Activated CD4-positive, alpha-beta T cell treated with anti-CD3 and anti-CD28 coated beads, Interleukin-2, amount 50 U/mL, for 16 hours (primary cell): Measurements from ENCODE around the gene FSTL4.

Experiments used
- DNase-seq: peaks from one replicate; pipeline ENCODE4 v3.0.0-alpha.2; 2020

FSTL4 gene

GRCh38 chr5:133610489-133611356 lies 1.6 kb downstream of the FSTL4 start:
- peak; percentile 26 for DNase-seq

DNA sequence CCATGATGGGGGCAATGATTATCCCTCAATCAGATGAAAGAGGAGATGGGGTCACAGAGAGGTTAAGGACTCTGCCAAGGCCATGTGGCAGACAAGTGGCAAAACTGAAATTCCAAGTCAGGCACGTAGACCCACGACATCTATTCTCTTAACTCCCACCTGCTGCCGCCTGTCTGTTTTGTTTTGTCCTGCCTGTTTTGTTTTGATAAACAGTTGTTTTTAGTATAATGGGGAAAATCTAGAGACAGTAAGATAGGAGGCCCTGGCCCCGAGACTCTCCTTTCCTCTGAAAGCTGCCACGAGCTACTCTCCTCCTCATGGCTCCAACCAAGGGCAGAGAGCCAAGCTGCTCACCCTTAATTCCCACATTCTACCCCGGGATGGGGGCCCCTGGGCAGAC lies 4.9 kb downstream of the FSTL4 start:
- no peak for DNase-seq

- no peak for DNase-seq
These were observed 5.5 kb downstream of the FSTL4 start for GRCh38 chr5:133606835-133607234.

DNA sequence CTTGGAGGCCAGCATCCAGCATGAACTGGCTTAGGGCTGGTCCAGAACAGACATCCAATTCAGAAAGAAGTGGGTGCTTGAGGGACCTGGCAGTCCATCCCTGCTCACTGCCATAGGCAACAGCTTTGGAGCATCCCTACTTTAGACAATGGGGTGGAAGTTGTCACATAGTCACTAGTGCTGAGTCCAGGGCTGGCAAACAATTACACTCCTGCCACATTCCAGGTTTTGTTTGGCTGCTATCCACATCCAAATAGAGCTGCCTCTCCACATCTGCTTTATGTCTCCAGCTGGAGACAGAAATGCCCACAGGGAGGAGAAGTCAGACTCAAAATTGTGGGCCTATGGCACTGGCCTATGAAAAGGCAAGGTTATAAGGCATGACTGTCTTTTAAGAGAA lies 7.0 kb downstream of the FSTL4 start:
- no peak for DNase-seq

GRCh38 chr5:133603711-133604110 lies 8.6 kb downstream of the FSTL4 start:
- DNase-seq = no peak

DNA sequence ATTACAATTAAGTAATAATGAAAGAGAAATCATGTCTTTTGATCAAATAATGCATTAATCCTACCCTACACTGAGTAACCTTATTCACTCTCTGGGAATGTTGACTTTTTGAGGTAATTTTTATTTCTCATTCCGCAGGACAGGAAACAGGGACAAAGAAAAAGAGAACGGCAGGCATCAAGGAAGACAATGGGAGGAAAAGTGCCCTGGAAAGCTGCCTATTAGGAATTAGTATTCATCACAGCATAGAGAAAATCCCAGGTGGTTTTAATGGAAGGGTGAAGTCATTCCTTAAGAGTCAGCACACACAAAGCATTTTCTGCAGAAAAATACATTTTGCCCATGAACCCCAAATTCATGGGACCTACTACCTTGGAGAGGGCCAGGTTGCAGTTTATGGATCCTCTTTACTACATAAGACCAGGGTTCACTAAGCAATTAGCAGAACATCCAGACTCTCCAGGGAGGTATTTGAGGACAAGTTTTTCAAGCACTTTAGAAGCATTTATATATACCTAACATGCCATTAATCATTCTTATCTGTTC lies 9.4 kb downstream of the FSTL4 start:
- DNase-seq = no peak

DNA sequence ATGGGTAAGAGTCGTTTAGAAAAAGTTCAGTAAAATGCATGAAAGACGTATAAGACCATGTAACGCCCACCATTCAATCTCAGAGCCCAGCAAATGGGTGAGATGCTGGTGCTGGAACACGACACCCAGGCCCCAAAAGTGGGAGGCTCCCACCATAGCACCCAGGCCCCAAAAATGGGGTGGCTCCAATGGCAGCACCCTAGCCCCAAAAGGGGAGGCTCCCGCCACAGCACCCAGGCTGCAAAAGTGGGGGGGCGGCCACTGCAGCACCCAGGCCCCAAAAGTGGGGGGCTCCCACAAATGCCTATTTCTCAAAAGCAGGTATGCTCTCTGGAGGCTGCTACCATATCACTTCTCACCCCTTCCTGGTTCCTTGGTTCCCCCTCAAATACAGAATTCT lies 12.7 kb downstream of the FSTL4 start:
- DNase-seq = no peak

DNA sequence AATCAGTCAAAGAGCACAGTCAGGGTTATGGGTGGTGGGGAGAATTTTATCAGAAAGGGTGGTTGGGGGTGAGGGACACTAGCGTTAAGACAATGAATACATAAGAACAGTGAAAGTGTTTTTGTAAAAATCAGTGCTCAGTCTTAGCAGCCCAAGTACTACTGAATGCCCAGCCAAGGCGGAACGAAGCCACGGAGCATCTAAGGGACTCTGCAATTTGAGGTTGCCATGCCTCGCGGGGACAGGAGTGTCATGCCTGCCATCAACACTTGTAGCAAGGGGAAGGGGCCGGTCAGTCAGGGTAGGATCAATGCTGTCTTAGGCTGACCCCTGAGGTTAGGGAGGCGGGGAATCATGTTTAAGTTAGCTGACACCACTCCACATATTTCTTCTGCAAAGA lies 13.3 kb downstream of the FSTL4 start:
- no peak for DNase-seq

- no peak for DNase-seq
These were observed 16.3 kb downstream of the FSTL4 start for GRCh38 chr5:133596049-133596448.

DNA sequence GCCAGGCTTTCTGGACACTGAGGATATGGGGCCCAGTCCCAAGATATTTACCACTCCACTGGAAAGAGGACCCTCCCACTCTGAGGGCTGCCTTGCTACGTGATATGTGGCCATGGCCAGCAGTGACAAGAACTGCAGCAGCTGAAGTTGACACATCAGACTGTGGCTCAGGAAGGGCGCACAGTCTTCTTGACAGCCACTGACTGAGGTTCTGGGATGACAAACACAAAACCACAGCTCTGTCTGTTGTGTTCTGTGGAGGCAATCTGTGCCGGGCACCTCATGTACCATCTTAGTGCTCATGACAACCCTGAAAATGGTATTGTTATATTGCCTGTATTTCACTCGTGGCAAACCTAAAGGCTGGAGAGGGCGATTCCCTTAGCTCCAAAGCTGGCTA lies 16.9 kb downstream of the FSTL4 start:
- DNase-seq = no peak

- DNase-seq = no peak
These were observed 23.1 kb downstream of the FSTL4 start for GRCh38 chr5:133589286-133589685.

GRCh38 chr5:133582971-133583370 lies 29.4 kb downstream of the FSTL4 start:
- DNase-seq = no peak

- no peak for DNase-seq
These were observed 30.4 kb downstream of the FSTL4 start for GRCh38 chr5:133581918-133582317.

DNA sequence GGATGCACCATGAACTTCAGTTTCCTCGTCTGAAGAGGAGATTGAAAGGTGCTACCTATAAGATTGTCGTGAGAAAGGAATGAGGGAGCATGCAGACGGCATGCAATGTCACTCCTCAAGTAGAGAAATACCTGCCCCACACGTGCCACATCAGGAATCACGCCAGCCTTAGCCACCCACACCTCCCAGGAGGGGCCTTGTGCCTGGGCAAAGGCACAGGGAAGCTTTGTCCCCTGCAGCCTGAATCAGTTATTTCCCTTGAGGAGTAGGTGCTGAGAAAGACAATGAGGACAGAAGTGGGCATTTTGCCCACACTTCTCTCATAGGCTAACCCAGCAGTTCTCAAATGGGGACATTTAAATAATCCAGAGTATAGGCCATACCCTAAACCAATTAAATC lies 31.0 kb downstream of the FSTL4 start:
- DNase-seq = no peak

DNA sequence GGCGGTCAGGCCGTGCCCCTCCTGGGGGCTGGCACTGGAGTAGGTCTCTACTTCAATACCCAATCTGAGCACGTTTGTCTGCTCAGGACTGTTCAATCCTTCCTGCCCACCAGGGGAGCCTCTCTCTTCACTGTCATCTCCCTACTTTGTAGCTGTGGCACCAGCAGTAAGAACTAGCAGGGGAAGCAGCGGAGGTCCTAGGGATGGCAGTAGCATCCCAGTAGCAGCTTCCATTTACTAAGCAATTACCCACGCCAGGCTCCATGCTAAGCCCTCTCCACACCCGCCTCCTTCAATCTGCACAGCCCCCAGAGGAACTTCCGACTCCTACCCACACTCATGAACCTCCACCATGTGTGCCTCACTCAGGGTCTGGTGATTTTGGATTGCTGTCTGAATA lies 31.7 kb downstream of the FSTL4 start:
- no peak for DNase-seq

- DNase-seq = no peak
These were observed 32.6 kb downstream of the FSTL4 start for GRCh38 chr5:133579766-133580165.

- DNase-seq = no peak
These were observed 43.0 kb downstream of the FSTL4 start for GRCh38 chr5:133569347-133569746.

GRCh38 chr5:133565993-133566392 lies 46.3 kb downstream of the FSTL4 start:
- DNase-seq = no peak

DNA sequence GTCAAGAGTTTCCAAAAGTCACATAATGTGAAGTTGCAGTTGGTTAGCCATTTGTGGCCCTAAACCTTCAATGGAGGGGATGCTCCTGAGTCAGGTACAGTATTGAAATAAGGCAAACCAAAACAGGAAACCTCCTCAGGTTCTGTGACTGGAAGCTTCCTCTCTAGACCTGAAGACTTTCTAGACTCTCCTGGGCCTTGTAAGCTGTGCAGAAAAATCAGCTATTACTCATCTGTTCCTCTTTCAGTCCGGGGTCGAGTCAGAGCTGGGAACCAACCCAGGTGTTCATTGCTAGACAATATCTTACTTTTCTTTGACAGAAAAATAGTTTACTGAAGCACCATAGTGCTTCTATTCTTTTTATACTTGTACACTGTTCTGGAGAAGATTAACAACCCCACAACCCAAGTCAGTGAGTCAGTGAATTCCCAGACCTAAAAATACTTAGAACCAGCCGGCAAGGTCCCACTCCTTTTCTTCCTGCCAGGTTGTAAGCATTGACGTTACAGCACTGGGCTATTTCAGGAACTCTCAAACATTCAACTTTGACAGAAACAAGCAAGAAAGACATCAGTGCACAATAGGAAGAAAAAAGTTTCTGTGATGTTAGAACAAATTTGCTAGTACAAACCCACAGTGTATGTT lies 47.3 kb downstream of the FSTL4 start:
- DNase-seq = peak; percentile 6

GRCh38 chr5:133562554-133562953 lies 49.8 kb downstream of the FSTL4 start:
- DNase-seq = no peak

GRCh38 chr5:133559960-133560359 lies 52.4 kb downstream of the FSTL4 start:
- no peak for DNase-seq

- DNase-seq = no peak
These were observed 55.8 kb downstream of the FSTL4 start for GRCh38 chr5:133556551-133556950.

DNA sequence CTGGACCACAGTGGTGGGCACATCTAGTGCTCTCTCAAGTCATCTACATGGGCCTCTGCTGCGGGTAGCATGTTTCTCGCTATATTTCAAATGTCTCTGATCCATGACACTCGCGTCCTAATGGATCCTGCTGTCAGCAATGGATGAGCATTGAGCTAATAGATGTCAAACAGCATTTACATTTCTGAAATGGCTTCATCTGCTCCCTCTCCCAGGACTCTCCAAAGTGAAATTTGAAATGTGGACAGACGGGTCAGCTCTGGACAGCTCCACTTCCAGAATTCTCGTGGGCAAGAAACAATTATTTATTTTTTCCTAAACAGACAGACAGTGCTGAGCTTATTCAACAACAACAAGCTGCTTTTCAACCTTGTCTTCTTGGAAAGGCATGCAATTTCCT lies 58.1 kb downstream of the FSTL4 start:
- no peak for DNase-seq

DNA sequence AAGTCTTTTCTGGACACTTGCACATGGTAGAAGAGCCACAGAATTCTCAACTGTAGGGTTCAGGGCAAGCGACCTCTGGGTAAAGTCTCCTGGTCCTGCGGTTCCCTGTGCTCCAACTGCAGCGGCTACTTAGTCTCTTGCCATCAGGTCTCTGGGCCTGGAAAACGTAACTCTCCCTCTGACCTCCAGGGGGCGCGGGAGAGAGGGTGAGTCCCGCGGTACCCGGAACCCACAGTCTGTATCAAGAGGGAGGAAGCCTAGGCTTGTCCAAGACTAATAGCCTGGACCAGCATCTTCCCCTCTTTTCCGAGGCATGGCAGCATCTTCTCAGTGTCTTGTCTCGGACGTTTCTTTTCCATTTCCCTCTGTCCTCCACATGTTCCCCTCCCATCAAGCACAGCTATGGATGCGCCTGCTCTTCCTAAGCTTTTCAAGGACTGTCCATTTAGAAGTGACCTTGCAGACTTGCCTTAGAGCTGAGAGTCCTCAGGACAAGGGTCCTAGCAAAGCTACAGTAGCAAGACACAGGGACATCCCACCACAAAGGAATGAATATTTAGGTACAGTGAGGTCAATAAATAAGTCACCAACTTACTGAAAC lies 59.3 kb downstream of the FSTL4 start:
- DNase-seq = peak; percentile 54
